Measurements from ENCODE around the gene SEC23IP.
"Not testable (repeated sequence)": the region's sequence is repeated elsewhere in the genome, so short reads cannot be mapped to it uniquely, and the experiment has no call there.

SEC23IP gene

GRCh38 chr10:119892188-119893065 is at the start of gene SEC23IP:
Gene SEC23IP, plus strand, starts transcription at chr10:119892730. Its CDS starts 53 bp downstream, at chr10:119892783.
- peak; percentile 97 for DNase-seq

GRCh38 chr10:119845656-119846055 is 46.9 kb upstream of the SEC23IP start:
- no peak for DNase-seq

GRCh38 chr10:119849031-119849789 is 43.3 kb upstream of the SEC23IP start:
- DNase-seq = no peak

- no peak for DNase-seq
These were observed 42.6 kb upstream of the SEC23IP start for GRCh38 chr10:119849944-119850343.

GRCh38 chr10:119852277-119852676 is 40.3 kb upstream of the SEC23IP start:
- no peak for DNase-seq

GRCh38 chr10:119852822-119853221 is 39.7 kb upstream of the SEC23IP start:
- no peak for DNase-seq

- DNase-seq = no peak
These were observed 39.0 kb upstream of the SEC23IP start for GRCh38 chr10:119853574-119853973.

GRCh38 chr10:119858063-119858462 is 34.5 kb upstream of the SEC23IP start:
- DNase-seq = no peak

GRCh38 chr10:119859420-119860258 is 32.9 kb upstream of the SEC23IP start:
- peak; percentile 44 for DNase-seq

- no peak for DNase-seq
These were observed 31.5 kb upstream of the SEC23IP start for GRCh38 chr10:119860866-119861607.

GRCh38 chr10:119862524-119862923 is 30.0 kb upstream of the SEC23IP start:
- DNase-seq = peak; percentile 21

GRCh38 chr10:119863951-119864565 is 28.5 kb upstream of the SEC23IP start:
- DNase-seq = peak; percentile 9

GRCh38 chr10:119865699-119866240 is 26.8 kb upstream of the SEC23IP start:
- no peak for DNase-seq

GRCh38 chr10:119867317-119867716 is 25.2 kb upstream of the SEC23IP start:
- no peak for DNase-seq

- not testable (repeated sequence) for DNase-seq
These were observed 23.1 kb upstream of the SEC23IP start for GRCh38 chr10:119869398-119869797.

- peak; percentile 68 for DNase-seq
These were observed 20.5 kb upstream of the SEC23IP start for GRCh38 chr10:119871881-119872609.

GRCh38 chr10:119872610-119872859 is 20.0 kb upstream of the SEC23IP start, which contains the start of gene MCMBP:
Gene MCMBP, minus strand, starts transcription at chr10:119872843. Its CDS starts 259 bp downstream, at chr10:119872584.
- no peak for DNase-seq

GRCh38 chr10:119872860-119873681 is 19.5 kb upstream of the SEC23IP start:
- DNase-seq = peak; percentile 94

GRCh38 chr10:119878524-119878923 is 14.0 kb upstream of the SEC23IP start:
- no peak for DNase-seq
